GM12873 (cell line): ENCODE results near the gene GMPR.

Experiments
- TF ChIP-seq, protein P1 (sequence below): IDR thresholded peaks from 2 replicates; pipeline ENCODE4 v1.5.1; 2012; ENCODE audit warnings: low read depth, mild to moderate bottlenecking, moderate library complexity, low read length, control low read depth; ENCODE audit not compliant: insufficient read depth; ENCODE audit errors: missing control alignments

GMPR gene

DNA sequence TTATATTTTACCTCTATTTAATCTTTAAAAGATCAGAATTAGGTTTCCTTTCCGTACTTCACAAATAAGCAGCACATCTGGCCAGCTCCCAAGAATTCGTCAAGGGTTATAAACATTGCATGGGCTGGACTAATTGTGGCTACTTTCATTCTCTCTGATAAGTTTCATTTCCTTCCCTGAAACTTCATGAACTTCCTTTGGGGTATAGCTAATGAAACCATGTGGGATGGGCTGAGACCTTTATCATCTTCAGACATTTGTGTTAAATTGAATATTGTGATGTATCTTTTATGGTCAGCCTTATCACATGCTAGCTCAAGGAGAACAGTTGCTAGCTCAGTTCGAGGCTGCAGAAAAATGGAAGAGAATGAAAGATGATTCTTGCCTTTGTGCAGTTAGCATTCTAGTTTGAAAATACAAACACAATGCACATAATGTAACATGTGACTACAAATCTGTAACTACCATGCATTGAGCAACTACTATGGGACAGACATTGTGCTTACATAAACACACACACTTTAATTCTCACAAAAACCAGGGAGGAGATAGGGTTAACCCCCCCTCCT is 1.7 kb upstream of the GMPR start:
- TF ChIP-seq, protein P1, sequence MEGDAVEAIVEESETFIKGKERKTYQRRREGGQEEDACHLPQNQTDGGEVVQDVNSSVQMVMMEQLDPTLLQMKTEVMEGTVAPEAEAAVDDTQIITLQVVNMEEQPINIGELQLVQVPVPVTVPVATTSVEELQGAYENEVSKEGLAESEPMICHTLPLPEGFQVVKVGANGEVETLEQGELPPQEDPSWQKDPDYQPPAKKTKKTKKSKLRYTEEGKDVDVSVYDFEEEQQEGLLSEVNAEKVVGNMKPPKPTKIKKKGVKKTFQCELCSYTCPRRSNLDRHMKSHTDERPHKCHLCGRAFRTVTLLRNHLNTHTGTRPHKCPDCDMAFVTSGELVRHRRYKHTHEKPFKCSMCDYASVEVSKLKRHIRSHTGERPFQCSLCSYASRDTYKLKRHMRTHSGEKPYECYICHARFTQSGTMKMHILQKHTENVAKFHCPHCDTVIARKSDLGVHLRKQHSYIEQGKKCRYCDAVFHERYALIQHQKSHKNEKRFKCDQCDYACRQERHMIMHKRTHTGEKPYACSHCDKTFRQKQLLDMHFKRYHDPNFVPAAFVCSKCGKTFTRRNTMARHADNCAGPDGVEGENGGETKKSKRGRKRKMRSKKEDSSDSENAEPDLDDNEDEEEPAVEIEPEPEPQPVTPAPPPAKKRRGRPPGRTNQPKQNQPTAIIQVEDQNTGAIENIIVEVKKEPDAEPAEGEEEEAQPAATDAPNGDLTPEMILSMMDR: no peak

DNA sequence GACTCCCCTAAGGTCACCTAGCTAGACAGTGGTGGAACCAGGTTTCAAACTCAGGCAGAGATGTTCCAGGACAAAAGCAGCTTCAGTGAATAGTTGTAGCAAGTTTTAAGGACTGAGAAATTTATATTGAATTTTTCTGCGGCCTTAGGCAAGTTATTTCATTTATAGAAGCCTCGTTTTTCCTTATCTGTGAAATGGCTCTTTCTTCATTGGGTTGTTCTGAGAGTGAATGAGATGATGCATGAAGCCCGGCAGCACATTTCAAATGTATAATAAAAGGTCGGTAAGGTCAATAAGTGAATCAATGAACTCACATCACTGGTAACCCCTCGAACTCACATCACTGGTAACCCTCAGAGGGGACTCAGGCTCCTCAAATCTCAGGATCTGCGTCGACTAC is 1.1 kb upstream of the GMPR start:
- TF ChIP-seq, protein P1: no peak

DNA sequence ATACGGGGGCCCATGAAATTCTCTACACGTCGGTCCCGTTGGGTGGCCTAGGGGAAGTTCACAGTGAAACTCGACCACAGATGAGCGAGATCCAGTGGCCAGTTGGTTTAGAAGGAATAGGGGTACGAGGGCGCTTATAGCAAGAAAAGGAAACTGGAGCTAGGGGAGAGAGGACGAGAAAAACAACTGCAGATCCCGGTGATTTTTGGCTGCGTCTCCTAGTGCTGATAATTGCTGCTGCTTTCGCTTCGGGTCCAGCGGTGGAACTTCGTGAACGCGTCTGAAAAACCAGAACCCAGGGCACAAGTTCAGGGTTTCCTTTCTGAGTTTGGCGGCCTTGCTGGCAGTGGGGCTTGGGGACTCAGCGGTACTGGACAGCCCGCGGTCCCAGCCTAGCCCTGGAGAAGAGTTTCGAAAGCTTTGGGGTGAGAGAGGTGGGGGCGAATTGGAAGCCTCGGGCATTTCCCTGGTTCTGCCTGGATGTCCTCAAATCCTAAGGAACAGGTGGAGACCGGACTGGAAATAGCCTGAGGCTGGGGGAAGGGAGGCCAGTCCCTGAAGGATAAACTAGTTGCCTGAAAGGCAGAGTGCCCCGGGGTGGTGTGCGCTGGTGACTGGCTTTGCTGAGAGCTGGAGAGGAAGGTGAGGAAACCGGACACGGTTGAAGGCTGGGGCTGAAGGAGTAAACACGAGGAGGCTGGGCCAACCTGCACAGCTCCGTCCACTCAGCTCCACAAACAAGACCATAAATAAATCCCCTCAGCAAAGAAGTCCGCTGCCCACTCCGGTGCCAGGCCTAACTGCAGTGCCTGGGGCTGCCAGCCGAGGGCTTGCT is 793 bp downstream of the GMPR start:
- TF ChIP-seq, protein P1: no peak

DNA sequence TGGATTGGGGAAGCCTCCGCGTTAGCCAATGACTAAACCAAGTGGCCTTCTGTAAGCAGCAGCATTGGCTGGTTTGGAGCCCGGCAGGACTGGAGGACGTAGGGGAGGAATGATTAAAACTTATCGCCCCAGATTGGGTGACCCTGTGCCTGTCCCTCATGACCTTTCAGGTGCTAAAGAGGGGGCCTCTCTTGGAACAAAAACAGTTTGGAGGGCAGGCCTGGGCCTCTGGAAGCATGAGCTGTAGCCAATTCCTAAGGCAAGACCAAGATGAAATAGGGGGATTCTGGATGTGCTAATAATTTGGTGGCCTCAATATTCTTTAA is 1.4 kb downstream of the GMPR start:
- TF ChIP-seq, protein P1: no peak

DNA sequence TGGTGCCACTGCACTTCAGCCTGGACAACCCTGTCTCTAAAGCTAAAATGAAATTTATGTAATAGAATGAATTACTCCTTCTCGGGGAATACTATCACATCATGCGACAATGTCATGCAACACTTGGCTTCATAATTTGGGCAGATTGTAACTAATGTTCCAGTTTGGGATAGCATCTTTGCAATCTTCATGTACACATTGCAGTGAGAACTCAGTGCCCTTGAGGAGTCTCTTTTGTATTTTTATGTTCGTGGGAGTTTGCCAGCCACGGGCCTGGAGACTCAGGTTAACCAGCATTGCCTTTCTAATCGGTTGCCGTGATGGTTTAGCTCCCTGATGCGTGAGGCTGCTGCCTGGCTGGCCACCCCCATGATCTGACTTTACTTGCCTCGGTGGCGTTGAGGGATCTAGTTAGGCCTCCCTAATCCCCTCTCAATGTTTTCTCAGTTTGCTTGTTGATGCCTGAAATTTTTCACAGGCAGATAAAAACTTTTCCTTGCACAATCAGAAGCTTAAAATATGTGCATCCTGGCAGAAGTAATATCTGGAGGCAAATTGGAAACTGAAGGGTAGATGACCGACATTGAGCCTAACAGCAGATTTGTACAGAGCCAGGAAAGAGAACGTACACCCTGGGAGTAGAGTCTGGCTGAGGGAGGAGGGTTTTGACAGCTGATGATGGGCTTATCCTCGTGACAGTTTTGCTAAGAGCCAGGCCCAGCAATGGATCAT is 2.4 kb downstream of the GMPR start:
- TF ChIP-seq, protein P1: no peak

DNA sequence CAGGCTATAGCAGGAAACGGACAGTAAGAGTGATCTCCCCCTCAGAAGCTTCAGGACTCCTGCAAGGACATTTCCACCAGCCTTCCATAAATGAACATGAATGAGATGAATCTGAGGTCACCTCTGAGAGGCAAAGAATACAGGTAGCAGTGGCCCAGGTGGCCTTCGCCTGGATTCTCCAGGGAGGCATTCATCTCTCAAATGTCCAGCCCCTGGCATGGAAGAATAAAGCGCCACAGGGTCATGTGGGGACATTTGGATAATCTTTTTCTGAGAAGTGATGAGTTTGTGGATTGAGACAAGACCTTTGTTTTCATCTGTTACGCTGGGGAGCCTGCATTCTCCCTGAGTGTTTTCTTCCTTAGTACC is 2.9 kb downstream of the GMPR start:
- TF ChIP-seq, protein P1: no peak

DNA sequence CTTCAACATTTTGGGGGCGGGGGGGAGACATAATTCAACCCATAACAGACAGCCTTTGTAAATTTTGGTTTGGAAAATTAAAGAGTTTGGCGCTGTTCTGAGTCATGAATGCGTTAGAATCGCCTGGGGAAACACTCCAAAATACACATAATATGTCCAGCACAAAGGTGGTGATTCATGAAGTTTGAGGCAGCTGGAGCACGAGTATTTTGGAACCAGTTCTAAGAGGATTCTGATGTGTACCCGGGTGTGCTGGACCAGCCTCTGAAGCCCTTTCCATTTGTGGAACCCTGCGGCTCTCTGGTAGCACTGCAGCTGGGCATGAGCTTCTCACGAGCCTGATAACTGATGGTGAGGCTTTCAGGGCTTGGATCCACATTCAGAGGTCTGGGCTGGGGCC is 4.7 kb downstream of the GMPR start:
- TF ChIP-seq, protein P1: no peak
